Sigmoid colon (tissue), 7 donors: ENCODE data around the gene GET4. TPM values are rescaled to one million over a fixed set of nuclear protein-coding genes. Genes with fewer than 3 reads are reported as not detected.
"Not testable (repeated sequence)": the region's sequence is repeated elsewhere in the genome, so short reads cannot be mapped to it uniquely, and the experiment has no call there.

ENCODE experiments used
- DNase-seq: peaks from one replicate; pipeline ENCODE4 v3.0.0-alpha.2; 2019
- H3K27ac ChIP-seq, 4 donors: fragments of 200-600 bp; sonication (generic); one replicate each; pipeline ENCODE4 v1.5.1; 2016 to 2019; ENCODE audit warnings: mild to moderate bottlenecking in 1 of 4
- H3K27me3 ChIP-seq, 3 donors: fragments of 200-600 bp; sonication (generic); one replicate each; pipeline ENCODE4 v1.5.1; 2019; ENCODE audit warnings: mild to moderate bottlenecking in 1 of 3
- H3K36me3 ChIP-seq, 4 donors: fragments of 200-600 bp; sonication (generic); one replicate each; pipeline ENCODE4 v1.5.1; 2016 to 2019
- H3K4me1 ChIP-seq, 4 donors: fragments of 200-600 bp; sonication (generic); one replicate each; pipeline ENCODE4 v1.5.1; 2017 to 2019
- H3K4me3 ChIP-seq, 4 donors: fragments of 200-600 bp; sonication (generic); one replicate each; pipeline ENCODE4 v1.5.1; 2017 to 2019; ENCODE audit warnings: mild to moderate bottlenecking in 2 of 4, moderate library complexity in 1 of 4
- H3K9me3 ChIP-seq, 4 donors: fragments of 200-600 bp in 3 of 4; sonication (generic) in 3 of 4; one replicate each; pipeline versions ENCODE4 v1.5.1 to v1.6.1; 2013 to 2019
- CTCF ChIP-seq, 4 experiments: fragments of 450-650 bp in 3 of 4; fragments of 200-600 bp in 1 of 4; IDR thresholded peaks; one replicate each; pipeline ENCODE4 v1.5.1; 2016 to 2019; ENCODE audit warnings: antibody characterized with exemption in 4 of 4, mild to moderate bottlenecking in 3 of 4, moderate library complexity in 2 of 4
- EP300 ChIP-seq, 4 donors: sonication (generic); formaldehyde crosslinking; IDR thresholded peaks; one replicate each; pipeline ENCODE4 v1.6.1; 2017; ENCODE audit warnings: antibody characterized with exemption in 4 of 4
- POLR2A ChIP-seq, 2 donors: fragments of 450-650 bp; IDR thresholded peaks; one replicate each; pipeline ENCODE4 v1.6.1; 2016; ENCODE audit warnings: antibody characterized with exemption in 2 of 2, mild to moderate bottlenecking in 2 of 2, moderate library complexity in 2 of 2
- POLR2AphosphoS5 ChIP-seq, 4 donors: sonication (generic); formaldehyde crosslinking; IDR thresholded peaks; one replicate each; pipeline ENCODE4 v1.6.1; 2017; ENCODE audit warnings: antibody characterized with exemption in 4 of 4
- WGBS, 2 donors: extraction: QIAGEN DNeasy Blood & Tissue Kit; methylation state at CpG; one replicate each; pipeline ENCODE4 v1.1.7; 2013; 5-methylcytosine and 5-hydroxymethylcytosine counted together
- intact Hi-C: fragments of 100-400 bp; cut with DNase I; formaldehyde crosslinking; loops from one replicate; pipeline ENCODE4 v1.15.1; 2023
- polyA plus RNA-seq, 3 donors: library from polyadenylated mRNA; stranded (reverse); fragments of 200-250 nt; gene quantifications; one replicate each; pipeline ENCODE4 v1.2.3, GENCODE V29; 2013
- total RNA-seq, 4 donors: library from RNA; depleted of rRNA; stranded (reverse); fragments of >200 nt; gene quantifications; one replicate each; pipeline ENCODE4 v1.1.0, GENCODE V29; 2016
- donor health status: healthy with polysubstance abuse.
- donor health status: Bipolar disorder and iron deficiency.
- donor health status: healthy.

GET4 gene
- total and polyA plus RNA-seq, 7 donors: 20.3 to 51.4 (median 27.0) TPM

GRCh38 chr7:937856-938484 lies 61.6 kb downstream of the GET4 start:
- Histone ChIP-seq H3K4me1 (no peaks in the 10 kb centered on the region), H3K27me3 (no peaks in the 10 kb centered on the region), H3K4me3 (no peak overlapping the region), H3K27ac (no peak overlapping the region), H3K9me3 (no peaks in the 10 kb centered on the region), H3K36me3 (peaks cover 0 to 5% (median 0%) of the 10 kb centered on the region in 4 donors)
- WGBS, 2 donors: 87 to 93% methylated on average over 16 of the region's 16 CpGs
- TF ChIP-seq CTCF (IDR thresholded peaks at IDR 0.05) (no peak), EP300 (IDR thresholded peaks at IDR 0.05) (no peak), POLR2A (IDR thresholded peaks at IDR 0.05) (no peak), POLR2AphosphoS5 (IDR thresholded peaks at IDR 0.05) (no peak)
- intact Hi-C loops: no loop called here
- DNase-seq: no peak

- H3K4me3 ChIP-seq: no peak overlapping the region
- H3K27ac ChIP-seq: no peak overlapping the region
- H3K36me3 ChIP-seq: peaks cover 0 to 5% (median 0%) of the 10 kb centered on the region in 4 donors
- no peaks in the 10 kb centered on the region for H3K4me1 ChIP-seq
- no peaks in the 10 kb centered on the region for H3K9me3 ChIP-seq
- intact Hi-C loops: no loop called here
- H3K27me3 ChIP-seq: no peaks in the 10 kb centered on the region
- TF ChIP-seq POLR2A (IDR thresholded peaks at IDR 0.05): no peak
- TF ChIP-seq POLR2AphosphoS5 (IDR thresholded peaks at IDR 0.05): no peak
- no peak for TF ChIP-seq CTCF (IDR thresholded peaks at IDR 0.05)
- no peak for TF ChIP-seq EP300 (IDR thresholded peaks at IDR 0.05)
- DNase-seq: peak; percentile 58
- 87 to 93% methylated on average over 27 of the region's 27 CpGs for WGBS, 2 donors
Measured at GRCh38 chr7:938546-939185, 62.3 kb downstream of the GET4 start.

- H3K4me1 ChIP-seq: no peaks in the 10 kb centered on the region
- no peak overlapping the region for H3K27ac ChIP-seq
- H3K9me3 ChIP-seq: no peaks in the 10 kb centered on the region
- TF ChIP-seq EP300 (IDR thresholded peaks at IDR 0.05) (no peak), POLR2A (IDR thresholded peaks at IDR 0.05) (no peak), CTCF (IDR thresholded peaks at IDR 0.05) (no peak), POLR2AphosphoS5 (IDR thresholded peaks at IDR 0.05) (no peak)
- H3K4me3 ChIP-seq: no peak overlapping the region
- no peaks in the 10 kb centered on the region for H3K27me3 ChIP-seq
- peaks cover 0 to 5% (median 0%) of the 10 kb centered on the region in 4 donors for H3K36me3 ChIP-seq
- no peak for DNase-seq
- WGBS, 2 donors: 91 to 92% methylated on average over 4 of the region's 4 CpGs
- intact Hi-C loops: no loop called here
Measured at GRCh38 chr7:939843-940242, 63.5 kb downstream of the GET4 start.

- 49 to 58% methylated on average over 2 of the region's 2 CpGs for WGBS, 2 donors
- Histone ChIP-seq H3K4me3 (no peak overlapping the region), H3K4me1 (no peaks in the 10 kb centered on the region), H3K27me3 (no peaks in the 10 kb centered on the region), H3K27ac (no peak overlapping the region), H3K36me3 (no peaks in the 10 kb centered on the region), H3K9me3 (no peaks in the 10 kb centered on the region)
- no peak for DNase-seq
- TF ChIP-seq CTCF (IDR thresholded peaks at IDR 0.05): no peak
- TF ChIP-seq POLR2A (IDR thresholded peaks at IDR 0.05): no peak
- TF ChIP-seq POLR2AphosphoS5 (IDR thresholded peaks at IDR 0.05): no peak
- TF ChIP-seq EP300 (IDR thresholded peaks at IDR 0.05): no peak
- intact Hi-C loops: no loop called here
Measured at GRCh38 chr7:940599-941408, 64.5 kb downstream of the GET4 start.

- H3K9me3 ChIP-seq, H3K4me1 ChIP-seq, intact Hi-C loops, H3K4me3 ChIP-seq, DNase-seq, H3K36me3 ChIP-seq, H3K27me3 ChIP-seq, H3K27ac ChIP-seq: not testable (repeated sequence)
- WGBS, 2 donors: 85 to 90% methylated on average over 4 of the region's 4 CpGs
Measured at GRCh38 chr7:943793-944192, 67.4 kb downstream of the GET4 start.
